Peyer's patch (tissue), 4 donors: ENCODE measurements around the gene RNF182.
"Not testable (repeated sequence)": the region's sequence is repeated elsewhere in the genome, so short reads cannot be mapped to it uniquely, and the experiment has no call there.

ENCODE experiments used
- POLR2A ChIP-seq, 2 donors: fragments of 450-650 bp; IDR thresholded peaks; one replicate each; pipeline ENCODE4 v1.5.1; 2017; ENCODE audit warnings: antibody characterized with exemption in 2 of 2, mild to moderate bottlenecking in 2 of 2, moderate library complexity in 2 of 2
- TF ChIP-seq, protein P1 (sequence below), 6 experiments: fragments of 450-650 bp in 4 of 6; fragments of 200-600 bp in 2 of 6; sonication (generic) in 1 of 6; IDR thresholded peaks; one replicate each; pipeline ENCODE4 v1.5.1; 2017 to 2019; ENCODE audit warnings: antibody characterized with exemption in 6 of 6, mild to moderate bottlenecking in 3 of 6, moderate library complexity in 1 of 6

DNA sequence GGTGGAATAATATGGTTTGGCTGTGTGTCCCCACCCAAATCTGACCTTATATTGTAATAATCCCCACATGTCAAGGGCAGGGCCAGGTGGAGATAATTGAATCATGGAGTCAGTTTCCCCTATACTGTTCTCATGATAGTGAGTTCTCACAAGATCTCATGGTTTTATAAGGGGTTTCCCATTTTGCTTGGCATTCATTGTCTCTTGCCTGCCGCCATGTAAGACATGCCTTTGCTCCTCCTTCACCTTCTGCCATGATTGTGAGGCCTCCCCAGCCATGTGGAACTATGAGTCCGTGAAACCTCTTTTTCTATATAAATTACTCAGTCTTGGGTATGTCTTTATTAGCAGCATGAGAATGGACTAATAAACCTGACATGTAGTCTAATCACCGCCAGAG, 48.7 kb downstream of the RNF182 start:
- TF ChIP-seq, protein P1, sequence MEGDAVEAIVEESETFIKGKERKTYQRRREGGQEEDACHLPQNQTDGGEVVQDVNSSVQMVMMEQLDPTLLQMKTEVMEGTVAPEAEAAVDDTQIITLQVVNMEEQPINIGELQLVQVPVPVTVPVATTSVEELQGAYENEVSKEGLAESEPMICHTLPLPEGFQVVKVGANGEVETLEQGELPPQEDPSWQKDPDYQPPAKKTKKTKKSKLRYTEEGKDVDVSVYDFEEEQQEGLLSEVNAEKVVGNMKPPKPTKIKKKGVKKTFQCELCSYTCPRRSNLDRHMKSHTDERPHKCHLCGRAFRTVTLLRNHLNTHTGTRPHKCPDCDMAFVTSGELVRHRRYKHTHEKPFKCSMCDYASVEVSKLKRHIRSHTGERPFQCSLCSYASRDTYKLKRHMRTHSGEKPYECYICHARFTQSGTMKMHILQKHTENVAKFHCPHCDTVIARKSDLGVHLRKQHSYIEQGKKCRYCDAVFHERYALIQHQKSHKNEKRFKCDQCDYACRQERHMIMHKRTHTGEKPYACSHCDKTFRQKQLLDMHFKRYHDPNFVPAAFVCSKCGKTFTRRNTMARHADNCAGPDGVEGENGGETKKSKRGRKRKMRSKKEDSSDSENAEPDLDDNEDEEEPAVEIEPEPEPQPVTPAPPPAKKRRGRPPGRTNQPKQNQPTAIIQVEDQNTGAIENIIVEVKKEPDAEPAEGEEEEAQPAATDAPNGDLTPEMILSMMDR (IDR thresholded peaks at IDR 0.05) = not testable (repeated sequence)
- not testable (repeated sequence) for TF ChIP-seq POLR2A (IDR thresholded peaks at IDR 0.05)
